KMS-11 (cell line): Measurements from ENCODE around the gene PTX4.

ENCODE experiments used
- H2AFZ ChIP-seq: fragments of 200-600 bp; sonication (generic); 2 replicates; pipeline ENCODE4 v1.6.1; 2016; ENCODE audit warnings: antibody characterized with exemption, mixed run types, low read depth
- H3K27ac ChIP-seq: fragments of 200-600 bp; sonication (generic); 2 replicates; pipeline ENCODE4 v1.6.1; 2016; ENCODE audit warnings: mild to moderate bottlenecking, mixed run types
- H3K27me3 ChIP-seq: fragments of 200-600 bp; sonication (generic); 2 replicates; pipeline ENCODE4 v1.6.1; 2017; ENCODE audit warnings: mild to moderate bottlenecking, low read depth, mixed run types, moderate library complexity; ENCODE audit not compliant: insufficient read depth
- H3K36me3 ChIP-seq: fragments of 200-600 bp; sonication (generic); 2 replicates; pipeline ENCODE4 v1.6.1; 2017; ENCODE audit warnings: mild to moderate bottlenecking, mixed run types; ENCODE audit not compliant: insufficient read depth
- H3K4me1 ChIP-seq: fragments of 200-600 bp; sonication (generic); 2 replicates; pipeline ENCODE4 v1.6.1; 2016; ENCODE audit warnings: mild to moderate bottlenecking, low read depth, mixed run types; ENCODE audit not compliant: poor library complexity, severe bottlenecking
- H3K4me2 ChIP-seq: fragments of 200-600 bp; sonication (generic); 2 replicates; pipeline ENCODE4 v1.7.0; 2016; ENCODE audit warnings: mild to moderate bottlenecking, mixed run types
- H3K4me3 ChIP-seq: fragments of 200-600 bp; sonication (generic); IDR thresholded peaks from 2 replicates; pipeline ENCODE4 v1.6.1; 2017; ENCODE audit warnings: low read depth, low read length, mixed read lengths; ENCODE audit not compliant: insufficient read depth
- H3K79me2 ChIP-seq: fragments of 200-600 bp; sonication (generic); 2 replicates; pipeline ENCODE4 v1.6.1; 2016; ENCODE audit warnings: low read depth, mixed run types; ENCODE audit not compliant: insufficient read depth
- H3K9ac ChIP-seq: fragments of 200-600 bp; sonication (generic); 2 replicates; pipeline ENCODE4 v1.6.1; 2016; ENCODE audit warnings: mild to moderate bottlenecking, mixed run types
- H4K20me1 ChIP-seq: fragments of 200-600 bp; sonication (generic); 2 replicates; pipeline ENCODE4 v1.6.1; 2016; ENCODE audit warnings: mild to moderate bottlenecking, mixed run types; ENCODE audit not compliant: insufficient read depth
- CTCF ChIP-seq: fragments of 200-600 bp; sonication (generic); conservative IDR thresholded peaks from 2 replicates; pipeline ENCODE4 v1.6.1; 2017; ENCODE audit warnings: low read depth, mild to moderate bottlenecking, antibody characterized with exemption, low read length, moderate library complexity, mixed read lengths

Gene PTX4

GRCh38 chr16:1458336-1458976 is 30.3 kb downstream of the PTX4 start:
- no peaks in the 10 kb centered on the region for H3K36me3 ChIP-seq
- H3K4me3 ChIP-seq, result no peak overlapping the region
- no peak for TF ChIP-seq CTCF
- no peaks in the 10 kb centered on the region for H3K4me1 ChIP-seq
- no peaks in the 10 kb centered on the region for H3K79me2 ChIP-seq
- no peaks in the 10 kb centered on the region for H4K20me1 ChIP-seq
- no peaks in the 10 kb centered on the region for H3K27me3 ChIP-seq
- no peak overlapping the region for H3K27ac ChIP-seq
- no peak overlapping the region for H3K9ac ChIP-seq
- no peak overlapping the region for H3K4me2 ChIP-seq
- H2AFZ ChIP-seq, result no peak overlapping the region

DNA sequence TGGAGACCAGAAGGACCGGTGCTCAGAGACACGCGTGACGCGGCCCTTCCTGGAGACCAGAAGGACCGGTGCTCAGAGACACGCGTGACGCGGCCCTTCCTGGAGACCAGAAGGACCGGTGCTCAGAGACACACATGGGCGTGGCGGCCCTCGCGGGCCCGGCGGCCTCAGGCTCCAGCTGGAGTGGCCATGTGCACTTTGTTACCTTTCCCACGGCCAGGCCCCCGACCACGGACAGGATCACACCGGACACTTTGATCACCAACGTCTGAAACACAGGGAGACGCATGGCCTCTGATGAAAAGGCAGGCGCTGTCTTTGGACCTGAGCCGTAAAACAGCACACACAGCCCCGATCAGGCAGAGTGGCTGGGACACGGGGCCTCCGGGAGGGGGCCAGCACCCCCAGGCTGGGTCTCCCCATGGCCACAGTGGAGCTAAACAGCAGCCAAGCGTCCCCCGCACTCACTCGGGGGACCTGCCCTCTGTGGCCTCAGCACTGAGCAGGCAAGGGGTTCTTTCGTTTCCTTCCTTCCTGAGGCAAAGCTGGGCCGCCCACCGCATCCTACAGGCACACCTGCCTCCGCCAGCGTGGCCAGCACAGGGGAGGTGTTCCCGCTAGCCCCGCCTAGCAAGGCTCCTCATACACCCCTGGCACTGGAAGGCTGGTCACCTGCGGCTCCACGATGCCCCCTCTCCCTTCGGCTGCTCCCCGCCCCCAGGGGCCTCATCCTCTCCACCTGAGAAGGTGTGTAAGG is 31.1 kb downstream of the PTX4 start:
- TF ChIP-seq CTCF, result no peak
- Histone ChIP-seq H3K79me2 (no peaks in the 10 kb centered on the region), H3K27ac (no peak overlapping the region), H4K20me1 (no peaks in the 10 kb centered on the region), H3K27me3 (no peaks in the 10 kb centered on the region), H3K4me2 (no peak overlapping the region), H3K4me3 (no peak overlapping the region), H3K4me1 (no peaks in the 10 kb centered on the region), H2AFZ (no peak overlapping the region), H3K36me3 (no peaks in the 10 kb centered on the region), H3K9ac (no peak overlapping the region)

DNA sequence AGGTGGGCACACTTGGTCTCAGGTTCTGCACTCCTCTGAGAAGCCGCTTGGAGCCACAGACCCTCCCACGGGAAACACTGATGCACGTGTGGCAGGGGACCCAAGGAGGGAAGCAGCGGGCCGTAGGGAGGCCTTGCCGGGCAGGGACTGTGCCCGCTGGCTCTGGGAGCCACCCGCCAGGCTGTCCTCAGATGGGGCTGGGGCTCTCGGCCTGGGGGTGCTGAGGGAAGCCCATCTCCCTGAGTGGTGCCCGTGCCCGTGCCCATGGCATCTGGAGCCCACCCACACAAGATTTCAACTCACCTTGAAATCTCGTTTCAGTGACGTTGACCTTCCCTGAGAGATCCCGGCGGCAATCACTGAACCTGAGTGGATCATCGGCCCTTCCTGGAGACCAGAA is 31.8 kb downstream of the PTX4 start:
- Histone ChIP-seq H3K4me1 (no peaks in the 10 kb centered on the region), H2AFZ (no peak overlapping the region), H3K27ac (no peak overlapping the region), H3K9ac (no peak overlapping the region), H3K4me3 (no peak overlapping the region), H3K27me3 (no peaks in the 10 kb centered on the region), H3K4me2 (no peak overlapping the region), H3K36me3 (no peaks in the 10 kb centered on the region), H3K79me2 (no peaks in the 10 kb centered on the region), H4K20me1 (no peaks in the 10 kb centered on the region)
- no peak for TF ChIP-seq CTCF

DNA sequence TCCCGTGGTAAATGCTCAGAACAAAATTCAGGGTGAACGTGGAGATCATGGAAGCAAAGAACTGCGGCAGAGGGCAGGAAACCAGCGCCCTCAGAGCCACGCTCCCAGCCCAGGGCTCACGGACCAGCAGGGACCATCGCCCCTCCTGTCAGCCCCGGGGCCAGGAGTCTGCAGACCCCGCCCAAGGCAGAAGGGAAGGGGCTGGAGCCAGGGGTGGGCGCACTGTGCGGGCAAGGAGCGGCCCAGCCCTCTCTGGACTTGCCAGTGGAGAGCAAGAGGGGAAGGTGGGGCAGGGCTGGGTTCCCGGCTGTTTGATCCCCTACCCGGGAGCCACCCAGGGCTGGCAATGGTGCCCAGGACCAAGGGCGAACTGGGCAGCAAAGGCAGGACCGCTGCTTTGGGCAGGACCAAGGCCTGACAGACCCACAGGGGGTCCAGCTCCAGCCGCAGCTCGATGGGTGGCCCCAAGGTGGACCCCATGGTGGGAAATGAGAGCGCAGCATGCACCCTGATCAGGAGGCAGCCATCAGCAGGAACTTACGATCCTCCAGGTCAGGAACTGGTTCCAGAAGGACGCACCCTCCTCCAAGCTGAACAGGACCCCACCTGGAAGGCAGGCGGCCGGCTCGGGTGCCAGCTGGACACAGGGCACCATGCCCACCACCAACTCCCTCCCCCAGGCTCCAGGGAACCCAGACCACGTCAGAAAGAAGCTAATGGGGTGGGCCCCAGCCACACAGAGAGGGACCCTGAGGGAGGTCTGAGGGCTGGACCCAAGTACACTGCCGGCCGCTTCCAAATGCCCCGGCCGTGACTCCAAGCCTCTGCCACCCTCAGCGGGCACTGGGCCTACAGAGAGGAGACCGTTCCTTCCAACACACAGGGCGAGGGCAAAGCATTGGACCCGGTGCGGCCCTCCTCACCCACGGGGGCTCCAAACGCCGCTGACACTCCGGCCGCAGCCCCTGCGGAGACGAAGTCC is 33.3 kb downstream of the PTX4 start:
- Histone ChIP-seq H3K36me3 (no peaks in the 10 kb centered on the region), H3K4me1 (no peaks in the 10 kb centered on the region), H4K20me1 (no peaks in the 10 kb centered on the region)

More for the DNA sequence above, 33.3 kb downstream of the PTX4 start:
- H3K4me3 ChIP-seq, result no peak overlapping the region
- H3K79me2 ChIP-seq, result no peaks in the 10 kb centered on the region
- no peak overlapping the region for H3K27ac ChIP-seq
- no peak overlapping the region for H2AFZ ChIP-seq
- H3K27me3 ChIP-seq, result no peaks in the 10 kb centered on the region
- TF ChIP-seq CTCF, result no peak
- no peak overlapping the region for H3K4me2 ChIP-seq
- H3K9ac ChIP-seq, result no peak overlapping the region
